GM12801 (cell line): Measurements from ENCODE around the gene ZMYM4.

ENCODE experiments used
- CTCF ChIP-seq: IDR thresholded peaks from one replicate; pipeline ENCODE4 v1.5.1; 2011; ENCODE audit warnings: control low read depth; ENCODE audit not compliant: insufficient read length; ENCODE audit errors: extremely low read depth

Gene ZMYM4

GRCh38 chr1:35369922-35370671 is 101.6 kb downstream of the ZMYM4 start:
- no peak for TF ChIP-seq CTCF

- no peak for TF ChIP-seq CTCF
Measured at GRCh38 chr1:35371506-35371905, 103.0 kb downstream of the ZMYM4 start.

GRCh38 chr1:35377555-35377954 is 109.0 kb downstream of the ZMYM4 start:
- no peak for TF ChIP-seq CTCF

GRCh38 chr1:35379317-35380000 is 111.0 kb downstream of the ZMYM4 start:
- no peak for TF ChIP-seq CTCF

GRCh38 chr1:35382107-35382506 is 113.6 kb downstream of the ZMYM4 start:
- TF ChIP-seq CTCF: no peak

- no peak for TF ChIP-seq CTCF
Measured at GRCh38 chr1:35386290-35386689, 117.8 kb downstream of the ZMYM4 start.

GRCh38 chr1:35386959-35387358 is 118.5 kb downstream of the ZMYM4 start:
- no peak for TF ChIP-seq CTCF
